H1 (cell line): ENCODE results near the gene CCDC141. TPM values are rescaled to one million over a fixed set of nuclear protein-coding genes. Genes with fewer than 3 reads are reported as not detected.

ENCODE experiments used
- CTCF ChIA-PET: fragments of 300-600 bp; sonication (Branson Sonifier 250); formaldehyde crosslinking; loops from one replicate; lab custom pipeline; 2021; ENCODE audit not compliant: partially characterized antibody; lab: Charles Lee
- POLR2A ChIA-PET: fragments of 300-600 bp; sonication (Branson Sonifier 250); formaldehyde crosslinking; loops from one replicate; lab custom pipeline; 2021; ENCODE audit warnings: inconsistent platforms; ENCODE audit not compliant: partially characterized antibody; lab: Charles Lee
- DNase-seq, 2 experiments: peaks; one replicate each; pipeline versions ENCODE4 v3.0.0 to v3.0.0-alpha.2; 2010 to 2022; ENCODE audit warnings: low spot score in 2 of 2, low read depth in 1 of 2, mixed read lengths in 1 of 2
- FAIRE-seq: peaks from 2 replicates; lab custom pipeline; 2011; peaks lifted over from hg19 to GRCh38; lab: Jason Lieb, UNC
- H2AFZ ChIP-seq: 2 replicates; pipeline ENCODE4 v1.8.1; 2012; ENCODE audit warnings: low read length, inconsistent platforms
- H2AK5ac ChIP-seq: 2 replicates; pipeline ENCODE4 v1.6.1; 2013; ENCODE audit warnings: low read depth, low read length
- H2BK120ac ChIP-seq: replicated peaks from 2 replicates; pipeline ENCODE3; 2013; ENCODE audit warnings: low read depth, low read length, inconsistent platforms
- H2BK12ac ChIP-seq: 2 replicates; pipeline ENCODE4 v1.6.1; 2013; ENCODE audit warnings: low read depth, low read length
- H2BK15ac ChIP-seq: 2 replicates; pipeline ENCODE4 v1.6.1; 2013; ENCODE audit warnings: low read length
- H2BK20ac ChIP-seq: 2 replicates; pipeline ENCODE4 v1.6.1; 2013; ENCODE audit warnings: low read length
- H2BK5ac ChIP-seq: 2 replicates; pipeline ENCODE4 v1.6.1; 2013; ENCODE audit warnings: low read depth, low read length
- H3K14ac ChIP-seq: 2 replicates; pipeline ENCODE4 v1.6.1; 2013; ENCODE audit warnings: inconsistent platforms; ENCODE audit not compliant: insufficient read length
- H3K18ac ChIP-seq: 2 replicates; pipeline ENCODE4 v1.6.1; 2013; ENCODE audit warnings: low read length; ENCODE audit errors: extremely low read depth
- H3K23ac ChIP-seq: 2 replicates; pipeline ENCODE4 v1.6.1; 2013; ENCODE audit warnings: inconsistent platforms; ENCODE audit not compliant: insufficient read length
- H3K23me2 ChIP-seq: 2 replicates; pipeline ENCODE4 v1.6.1; 2013; ENCODE audit warnings: low read depth, low read length
- H3K27ac ChIP-seq: 2 replicates; pipeline ENCODE4 v1.6.1; 2011; ENCODE audit warnings: low read depth, low read length, inconsistent platforms
- H3K27me3 ChIP-seq, 4 experiments: replicated peaks in 1 of 4; 1 replicate in 1 of 4; 2 replicates in 3 of 4; pipeline versions ENCODE4 v1.6.1 to v1.8.1; 2011 to 2013; ENCODE audit warnings: low read length in 3 of 4, mild to moderate bottlenecking in 3 of 4, inconsistent platforms in 2 of 4, mixed read lengths in 2 of 4, moderate library complexity in 1 of 4; ENCODE audit not compliant: control insufficient read depth in 3 of 4, insufficient read depth in 3 of 4; ENCODE audit errors: extremely low read depth in 1 of 4
- H3K36me3 ChIP-seq, 4 experiments: 2 replicates each; pipeline versions ENCODE4 v1.6.1 to v1.8.1; 2011 to 2013; ENCODE audit warnings: mild to moderate bottlenecking in 4 of 4, low read length in 3 of 4, moderate library complexity in 2 of 4, control low read depth in 1 of 4, inconsistent platforms in 1 of 4; ENCODE audit not compliant: insufficient read depth in 4 of 4, control insufficient read depth in 2 of 4
- H3K4ac ChIP-seq: replicated peaks from 2 replicates; pipeline ENCODE3; 2013; ENCODE audit warnings: low read length, low read depth, mixed read lengths, inconsistent platforms; ENCODE audit not compliant: insufficient read length
- H3K4me1 ChIP-seq, 4 experiments: replicated peaks in 1 of 4; 1 replicate in 1 of 4; 2 replicates in 3 of 4; pipeline versions ENCODE4 v1.6.1 to v1.8.1; 2011 to 2013; ENCODE audit warnings: low read length in 3 of 4, inconsistent platforms in 2 of 4, mixed read lengths in 1 of 4; ENCODE audit not compliant: insufficient read depth in 4 of 4, control insufficient read depth in 3 of 4
- H3K4me2 ChIP-seq, 2 experiments: 2 replicates each; pipeline versions ENCODE4 v1.6.1 to v1.8.1; 2011 to 2013; ENCODE audit warnings: low read depth in 2 of 2, low read length in 2 of 2, control low read depth in 1 of 2, inconsistent platforms in 1 of 2, mild to moderate bottlenecking in 1 of 2; ENCODE audit not compliant: insufficient read depth in 1 of 2
- H3K4me3 ChIP-seq, 4 experiments: fragments of 200-600, 300-600 bp in 1 of 4; sonication (generic), shearing (Covaris generic), sonication (Bioruptor Twin) in 1 of 4; 2 replicates each; pipeline versions ENCODE4 v1.5.1 to v1.8.1; 2011 to 2016; ENCODE audit warnings: low read length in 4 of 4, low read depth in 3 of 4, control low read depth in 2 of 4, inconsistent platforms in 2 of 4, mild to moderate bottlenecking in 2 of 4, mixed read lengths in 1 of 4, moderate library complexity in 1 of 4; ENCODE audit not compliant: insufficient read depth in 2 of 4; ENCODE audit errors: extremely low read depth in 1 of 4
- H3K56ac ChIP-seq: replicated peaks from 2 replicates; pipeline ENCODE3; 2013; ENCODE audit warnings: low read depth, mild to moderate bottlenecking, mixed read lengths, low read length, inconsistent platforms; ENCODE audit not compliant: insufficient read length
- H3K79me1 ChIP-seq: 2 replicates; pipeline ENCODE4 v1.6.1; 2013; ENCODE audit warnings: low read depth, low read length, control low read depth
- H3K79me2 ChIP-seq, 2 experiments: 2 replicates each; pipeline versions ENCODE4 v1.6.1 to v1.8.1; 2012 to 2013; ENCODE audit warnings: low read length in 2 of 2, mild to moderate bottlenecking in 2 of 2, inconsistent platforms in 1 of 2; ENCODE audit not compliant: insufficient read depth in 2 of 2, control insufficient read depth in 1 of 2
- H3K9ac ChIP-seq, 4 experiments: replicated peaks in 1 of 4; 1 replicate in 1 of 4; 2 replicates in 3 of 4; pipeline versions ENCODE4 v1.6.1 to v1.8.1; 2011 to 2013; ENCODE audit warnings: low read depth in 3 of 4, low read length in 3 of 4, control low read depth in 2 of 4, mild to moderate bottlenecking in 2 of 4, moderate library complexity in 2 of 4, inconsistent platforms in 1 of 4; ENCODE audit errors: extremely low read depth in 1 of 4
- H3K9me3 ChIP-seq, 2 experiments: 2 replicates each; pipeline versions ENCODE4 v1.6.1 to v1.8.1; 2012 to 2013; ENCODE audit warnings: mild to moderate bottlenecking in 2 of 2, moderate library complexity in 2 of 2, control low read depth in 1 of 2, inconsistent platforms in 1 of 2, low read depth in 1 of 2, low read length in 1 of 2, mixed read lengths in 1 of 2; ENCODE audit not compliant: insufficient read depth in 2 of 2
- H4K20me1 ChIP-seq, 2 experiments: replicated peaks in 1 of 2; 2 replicates each; pipeline versions ENCODE3 to v1.8.1; 2011 to 2013; ENCODE audit warnings: inconsistent platforms in 2 of 2, low read length in 2 of 2, mild to moderate bottlenecking in 1 of 2; ENCODE audit not compliant: insufficient read depth in 2 of 2, control insufficient read depth in 1 of 2
- H4K5ac ChIP-seq: 2 replicates; pipeline ENCODE4 v1.6.1; 2013; ENCODE audit warnings: low read length, low read depth, mixed read lengths, inconsistent platforms; ENCODE audit not compliant: insufficient read length
- H4K8ac ChIP-seq: 2 replicates; pipeline ENCODE4 v1.8.0; 2013; ENCODE audit warnings: mild to moderate bottlenecking, moderate library complexity, low read length, inconsistent platforms; ENCODE audit not compliant: insufficient read depth; ENCODE audit errors: extremely low read depth
- H4K91ac ChIP-seq: replicated peaks from 2 replicates; pipeline ENCODE3; 2013; ENCODE audit warnings: low read length, mixed read lengths, inconsistent platforms; ENCODE audit not compliant: insufficient read length
- ATF3 ChIP-seq: IDR thresholded peaks from 2 replicates; pipeline ENCODE4 v1.6.1; 2011; ENCODE audit warnings: low read depth, mild to moderate bottlenecking, low read length; ENCODE audit not compliant: insufficient read depth
- BCL11A ChIP-seq, 2 experiments: IDR thresholded peaks; one replicate each; pipeline ENCODE4 v1.6.1; 2011; ENCODE audit warnings: low read depth in 2 of 2, low read length in 2 of 2, mild to moderate bottlenecking in 2 of 2
- CBX5 ChIP-seq: fragments of 300-800, 300-1000 bp; sonication (generic); IDR thresholded peaks from 2 replicates; pipeline ENCODE4 v1.7.1; 2016; ENCODE audit warnings: antibody characterized with exemption, low read length, low read depth
- FOSL1 ChIP-seq: IDR thresholded peaks from 2 replicates; pipeline ENCODE4 v1.6.1; 2011; ENCODE audit warnings: mild to moderate bottlenecking, low read depth, low read length, moderate library complexity; ENCODE audit not compliant: insufficient read depth
- HDAC2 ChIP-seq, 2 experiments: fragments of 300-600 bp in 1 of 2; sonication (generic) in 1 of 2; IDR thresholded peaks; 2 replicates each; pipeline ENCODE4 v1.6.1; 2011 to 2012; ENCODE audit warnings: low read depth in 2 of 2, low read length in 2 of 2, mild to moderate bottlenecking in 2 of 2, moderate library complexity in 2 of 2, borderline replicate concordance in 1 of 2, inconsistent platforms in 1 of 2
- KDM4A ChIP-seq: IDR thresholded peaks from one replicate; pipeline ENCODE4 v1.7.1; 2012; ENCODE audit warnings: low read depth, mild to moderate bottlenecking, moderate library complexity, low read length, inconsistent platforms; ENCODE audit not compliant: severe bottlenecking
- PHF8 ChIP-seq: fragments of 200-600 bp; sonication (generic); conservative IDR thresholded peaks from 2 replicates; pipeline ENCODE4 v1.7.1; 2012; ENCODE audit warnings: low read depth, mild to moderate bottlenecking, inconsistent platforms, low read length, moderate library complexity
- POLR2A ChIP-seq, 2 experiments: IDR thresholded peaks; 1 replicate in 1 of 2; 2 replicates in 1 of 2; pipeline ENCODE4 v1.6.1; 2011; ENCODE audit warnings: low read depth in 2 of 2, low read length in 2 of 2, mild to moderate bottlenecking in 2 of 2; ENCODE audit errors: control extremely low read depth in 1 of 2
- POLR2AphosphoS5 ChIP-seq: IDR thresholded peaks from 2 replicates; pipeline ENCODE4 v1.6.1; 2011; ENCODE audit warnings: low read depth, low read length
- RFX5 ChIP-seq: IDR thresholded peaks from 2 replicates; pipeline ENCODE4 v1.6.1; 2011; ENCODE audit warnings: low read depth, low read length, improper control_type of control experiment, borderline replicate concordance
- SIX5 ChIP-seq: IDR thresholded peaks from 2 replicates; pipeline ENCODE4 v1.6.1; 2011; ENCODE audit warnings: mild to moderate bottlenecking, low read depth, low read length
- TBP ChIP-seq: IDR thresholded peaks from 2 replicates; pipeline ENCODE4 v1.6.1; 2011; ENCODE audit warnings: low read depth, low read length, improper control_type of control experiment
- YY1 ChIP-seq: IDR thresholded peaks from 2 replicates; pipeline ENCODE4 v1.6.1; 2011; ENCODE audit warnings: low read depth, mild to moderate bottlenecking, low read length
- ZNF274 ChIP-seq: IDR thresholded peaks from 2 replicates; pipeline ENCODE4 v1.7.0; 2012; ENCODE audit warnings: low read length, borderline replicate concordance; ENCODE audit errors: extremely low read depth
- WGBS, 2 experiments: shearing (Covaris generic) in 1 of 2; methylation state at CpG; one replicate each; pipeline versions ENCODE4 v1.1.6 to v1.1.7; 2013 to 2015; ENCODE audit warnings: low lambda C conversion rate in 2 of 2, mixed read lengths in 2 of 2, inconsistent platforms in 1 of 2, low coverage in 1 of 2, missing lambda C conversion rate in 1 of 2; ENCODE audit not compliant: insufficient replicate concordance in 2 of 2, insufficient coverage in 1 of 2, insufficient read length in 1 of 2; ENCODE audit errors: extremely low coverage in 1 of 2, missing lambda C conversion rate in 1 of 2; 5-methylcytosine and 5-hydroxymethylcytosine counted together
- polyA plus RNA-seq, 7 experiments: library from polyadenylated mRNA; depleted of rRNA in 3 of 7; stranded (reverse) in 5 of 7; unstranded in 2 of 7; fragments of >200 nt in 5 of 7; fragments of 200-250 nt in 2 of 7; gene quantifications; 1 replicate in 5 of 7; 2 replicates in 1 of 7; 4 replicates in 1 of 7; pipeline versions ENCODE4 v1.2.1 to v1.2.3, GENCODE V29; 2011 to 2013; ENCODE audit warnings: missing spikeins in 2 of 7, mixed read lengths in 2 of 7
- total RNA-seq: library from RNA; stranded (reverse); fragmentation: NEBNext Ultra II Directional; extraction: Animal tissue kit (Norgen Biotek cat#: 25700); gene quantifications from 2 replicates; pipeline ENCODE4 v1.2.1, GENCODE V29; 2021

The CCDC141 gene
- total and polyA plus RNA-seq, 2 of the 8 experiments (the other 6 are each of a cell fraction or from before 2014, with no cell fraction given): 0.56 to 21.6 TPM

DNA sequence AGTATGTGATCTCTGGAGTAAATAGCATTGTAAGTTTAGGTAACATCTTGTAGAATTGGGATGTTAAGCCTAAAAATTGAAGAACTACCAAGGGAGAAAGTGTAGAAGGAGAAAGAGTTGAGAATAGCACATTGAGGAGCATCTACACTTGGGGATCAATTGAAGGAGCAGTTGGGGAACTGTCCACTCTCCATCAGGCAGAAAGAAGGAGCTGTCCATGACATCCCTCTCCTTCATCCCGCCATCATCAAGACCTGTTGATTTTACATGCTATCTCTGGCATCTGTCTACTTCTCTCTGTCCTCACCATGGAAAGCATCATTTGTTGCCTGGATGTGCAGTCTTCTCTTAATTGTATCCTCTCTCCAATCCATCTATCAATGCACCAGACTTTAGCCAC is 87.8 kb downstream of the CCDC141 start:
- no peak overlapping the region for H3K18ac ChIP-seq
- no peak overlapping the region for H2AK5ac ChIP-seq
- DNase-seq (no peak), FAIRE-seq (no peak)
- H3K4me2 ChIP-seq: no peak overlapping the region
- H4K8ac ChIP-seq: no peak overlapping the region
- H2BK120ac ChIP-seq: no peak overlapping the region
- H3K23me2 ChIP-seq: no peaks in the 10 kb centered on the region; the same call in 1 of the 2 replicates
- no peaks in the 10 kb centered on the region for H3K27me3 ChIP-seq
- no peaks in the 10 kb centered on the region; the same call in 1 of the 2 replicates for H3K79me1 ChIP-seq
- no peak overlapping the region for H3K9ac ChIP-seq
- H2AFZ ChIP-seq: no peak overlapping the region
- H3K4ac ChIP-seq: no peak overlapping the region
- H2BK20ac ChIP-seq: no peak overlapping the region
- H4K91ac ChIP-seq: no peak overlapping the region
- H2BK15ac ChIP-seq: no peak overlapping the region
- no peaks in the 10 kb centered on the region for H3K9me3 ChIP-seq
- no peaks in the 10 kb centered on the region for H3K79me2 ChIP-seq
- H3K27ac ChIP-seq: no peak overlapping the region
- ChIA-PET POLR2A (no interaction called here), CTCF (no interaction called here)
- H3K36me3 ChIP-seq: peaks cover 0 to 2% (median 0%) of the 10 kb centered on the region in 4 experiments; a peak in 2 of 8 replicates
- H3K4me1 ChIP-seq: peaks cover 0 to 3% (median under 1%) of the 10 kb centered on the region in 4 experiments; a peak in 2 of 7 replicates
- no peaks in the 10 kb centered on the region for H4K20me1 ChIP-seq
- H3K4me3 ChIP-seq: no peak overlapping the region
- no peak overlapping the region for H2BK12ac ChIP-seq
- H3K56ac ChIP-seq: no peak overlapping the region
- 93% methylated on average over 1 of the region's 1 CpG; no CpG with 5 or more reads in 1 of the 2 experiments for WGBS, 2 experiments
- no peak overlapping the region for H2BK5ac ChIP-seq
- H3K23ac ChIP-seq: no peak overlapping the region
- H3K14ac ChIP-seq: no peak overlapping the region
- no peak overlapping the region for H4K5ac ChIP-seq
- TF ChIP-seq ATF3 (no peak), YY1 (no peak), HDAC2 (IDR thresholded peaks at IDR 0.05; ENCODE audit: borderline replicate concordance in 1 of 2, low read depth in 2 of 2, low read length in 2 of 2) (no peak), TBP (no peak), FOSL1 (no peak), ZNF274 (no peak), POLR2AphosphoS5 (no peak), BCL11A (IDR thresholded peaks at IDR 0.05; ENCODE audit: low read depth in 2 of 2, low read length in 2 of 2) (no peak), KDM4A (no peak), SIX5 (no peak), POLR2A (IDR thresholded peaks at IDR 0.05; ENCODE audit: control extremely low read depth in 1 of 2, low read depth in 2 of 2, low read length in 2 of 2) (no peak), CBX5 (no peak), RFX5 (no peak), PHF8 (no peak)
